Endothelial cell of umbilical vein (primary cell): ENCODE data around the gene NEK2. TPM values are rescaled to one million over a fixed set of nuclear protein-coding genes. Genes with fewer than 3 reads are reported as not detected.

Experiments
- BruUV-seq: library from RNA; stranded (reverse); fragments of 400-500 nt; replicated peaks from 2 replicates; lab custom pipeline; 2021; lab: Mats Ljungman, UMichigan
- CTCF ChIA-PET: fragments of 300-600, 350-600 bp; sonication (Branson Sonifier 250); formaldehyde crosslinking; loops from one replicate; lab custom pipeline; 2021; ENCODE audit warnings: antibody characterized with exemption, inconsistent platforms; lab: Charles Lee
- POLR2A ChIA-PET: fragments of 300-600, 350-600 bp; sonication (Branson Sonifier 250); formaldehyde crosslinking; loops from one replicate; lab custom pipeline; 2021; ENCODE audit warnings: antibody characterized with exemption, inconsistent platforms; lab: Charles Lee
- DNase-seq: peaks from one replicate; pipeline ENCODE4 v3.0.0-alpha.2; 2011; ENCODE audit warnings: low read depth, low spot score
- FAIRE-seq: peaks from 2 replicates; lab custom pipeline; 2011; peaks lifted over from hg19 to GRCh38; lab: Jason Lieb, UNC
- H2AFZ ChIP-seq: 2 replicates; pipeline ENCODE4 v1.6.0; 2012; ENCODE audit warnings: low read depth, low read length, control low read depth, inconsistent platforms
- H3K27ac ChIP-seq: 2 replicates; pipeline ENCODE4 v1.5.1; 2011; ENCODE audit warnings: low read depth, mild to moderate bottlenecking, control low read depth, low read length, moderate library complexity; ENCODE audit not compliant: insufficient read depth
- H3K27me3 ChIP-seq, 2 experiments: 2 replicates each; pipeline versions ENCODE4 v1.6.0 to v1.6.1; 2011; ENCODE audit warnings: low read length in 2 of 2, mixed read lengths in 1 of 2; ENCODE audit not compliant: control insufficient read depth in 2 of 2, insufficient read depth in 2 of 2
- H3K36me3 ChIP-seq, 2 experiments: 2 replicates in 1 of 2; 3 replicates in 1 of 2; pipeline ENCODE4 v1.5.1; 2011; ENCODE audit warnings: low read length in 2 of 2, mild to moderate bottlenecking in 1 of 2, moderate library complexity in 1 of 2; ENCODE audit not compliant: control insufficient read depth in 2 of 2, insufficient read depth in 2 of 2; ENCODE audit errors: extremely low read depth in 1 of 2
- H3K4me1 ChIP-seq: 3 replicates; pipeline ENCODE4 v1.5.1; 2011; ENCODE audit warnings: mild to moderate bottlenecking, low read length; ENCODE audit not compliant: control insufficient read depth, insufficient read depth; ENCODE audit errors: extremely low read depth
- H3K4me2 ChIP-seq: 2 replicates; pipeline ENCODE4 v1.6.1; 2011; ENCODE audit warnings: low read length, control low read depth, mixed read lengths; ENCODE audit not compliant: insufficient read depth
- H3K4me3 ChIP-seq, 3 experiments: fragments of 200-600 bp in 1 of 3; sonication (generic), shearing (Covaris generic) in 1 of 3; replicated peaks in 1 of 3; 2 replicates each; pipeline ENCODE4 v1.5.1; 2011 to 2016; ENCODE audit warnings: control low read depth in 3 of 3, low read length in 3 of 3, mild to moderate bottlenecking in 2 of 3, inconsistent platforms in 1 of 3, low read depth in 1 of 3, moderate library complexity in 1 of 3; ENCODE audit not compliant: insufficient read depth in 1 of 3
- H3K79me2 ChIP-seq: 2 replicates; pipeline ENCODE4 v1.6.0; 2012; ENCODE audit warnings: low read length, inconsistent platforms; ENCODE audit not compliant: control insufficient read depth, insufficient read depth
- H3K9ac ChIP-seq: replicated peaks from 2 replicates; pipeline ENCODE3; 2011; ENCODE audit warnings: low read length, control low read depth; ENCODE audit not compliant: insufficient read depth; ENCODE audit errors: extremely low read depth
- H3K9me1 ChIP-seq: replicated peaks from 3 replicates; pipeline ENCODE4 v1.6.0; 2011; ENCODE audit warnings: mild to moderate bottlenecking, low read length; ENCODE audit not compliant: control insufficient read depth, insufficient read depth; ENCODE audit errors: extremely low read depth
- H3K9me3 ChIP-seq: replicated peaks from 2 replicates; pipeline ENCODE4 v1.5.1; 2012; ENCODE audit warnings: low read length, inconsistent platforms; ENCODE audit not compliant: control insufficient read depth, insufficient read depth
- H4K20me1 ChIP-seq: replicated peaks from 2 replicates; pipeline ENCODE3; 2011; ENCODE audit warnings: mild to moderate bottlenecking, low read length; ENCODE audit not compliant: control insufficient read depth, insufficient read depth; ENCODE audit errors: extremely low read depth
- CTCF ChIP-seq, 2 donors: IDR thresholded peaks; 1 replicate in 1 of 2; 2 replicates in 1 of 2; pipeline ENCODE4 v1.5.1; 2011; ENCODE audit warnings: low read length in 2 of 2, mild to moderate bottlenecking in 2 of 2, moderate library complexity in 2 of 2, control low read depth in 1 of 2, inconsistent platforms in 1 of 2, low read depth in 1 of 2; ENCODE audit not compliant: insufficient read depth in 1 of 2; ENCODE audit errors: extremely low read depth in 1 of 2
- EZH2 ChIP-seq: IDR thresholded peaks from 2 replicates; pipeline ENCODE4 v1.6.1; 2012; ENCODE audit warnings: borderline replicate concordance, low read depth, mild to moderate bottlenecking, moderate library complexity, low read length, inconsistent platforms; ENCODE audit not compliant: severe bottlenecking
- FOS ChIP-seq: IDR thresholded peaks from 2 replicates; pipeline ENCODE4 v1.6.1; 2011; ENCODE audit warnings: mild to moderate bottlenecking, low read length, moderate library complexity, borderline replicate concordance; ENCODE audit not compliant: insufficient read depth
- GATA2 ChIP-seq: IDR thresholded peaks from 2 replicates; pipeline ENCODE4 v1.7.0; 2011; ENCODE audit warnings: low read depth, mild to moderate bottlenecking, moderate library complexity, mixed read lengths, low read length; ENCODE audit not compliant: insufficient read length, insufficient read depth
- JUN ChIP-seq: IDR thresholded peaks from 2 replicates; pipeline ENCODE4 v1.6.1; 2011; ENCODE audit warnings: borderline replicate concordance, low read depth; ENCODE audit not compliant: insufficient read length, insufficient read depth
- MAX ChIP-seq: IDR thresholded peaks from 2 replicates; pipeline ENCODE4 v1.6.1; 2011; ENCODE audit not compliant: insufficient read depth, insufficient read length
- MYC ChIP-seq: IDR thresholded peaks from one replicate; pipeline ENCODE4 v1.6.1; 2011; ENCODE audit warnings: mild to moderate bottlenecking, low read depth, low read length
- POLR2A ChIP-seq: IDR thresholded peaks from 2 replicates; pipeline ENCODE4 v1.6.1; 2012; ENCODE audit warnings: low read depth, mild to moderate bottlenecking, control low read depth, low read length
- POLR2AphosphoS5 ChIP-seq: IDR thresholded peaks from 2 replicates; pipeline ENCODE4 v1.6.1; 2012; ENCODE audit warnings: low read depth, mild to moderate bottlenecking, control low read depth, low read length, moderate library complexity; ENCODE audit not compliant: insufficient read depth
- dilution Hi-C: fragments of 300-500 bp; cut with MboI; formaldehyde crosslinking; loops from one replicate; pipeline ENCODE4 v1.15.0; 2019; ENCODE audit warnings: low sequenced_read_pairs; ENCODE audit not compliant: extremely low pct_ligation_motif_present
- intact Hi-C: fragments of 100-400 bp; cut with micrococcal nuclease; formaldehyde crosslinking; loops from one replicate; pipeline ENCODE4 v1.10.0; 2022
- polyA plus RNA-seq, 4 experiments: library from polyadenylated mRNA; depleted of rRNA in 3 of 4; stranded (reverse) in 3 of 4; unstranded in 1 of 4; fragments of >200 nt; gene quantifications; 2 replicates each; pipeline versions ENCODE4 v1.2.1 to v1.2.3, GENCODE V29; 2011 to 2012; ENCODE audit warnings: missing spikeins in 1 of 4
- total RNA-seq: library from RNA; stranded (reverse); gene quantifications from 2 replicates; pipeline ENCODE4 v1.2.3, GENCODE V29; 2021

NEK2 gene
- total and polyA plus RNA-seq, 2 donors (not counting 3 experiments of a cell fraction or from before 2014, with no cell fraction given) = 6.6 to 19.0 TPM

GRCh38 chr1:211638689-211639101 is 36.7 kb downstream of the NEK2 start:
- BruUV-seq = no TSS peak
- CTCF ChIA-PET = interaction anchor here (0.9 to 3.8 kb wide), 3 partner anchors 10 to 15 kb away, joined by 4 to 15 read pairs (median 5); no protein-coding TSS in a partner anchor

More at GRCh38 chr1:211638689-211639101, 36.7 kb downstream of the NEK2 start:
- Histone ChIP-seq H3K4me3 (no peak overlapping the region), H3K9me1 (no peaks in the 10 kb centered on the region), H3K27ac (peak overlapping the region; percentile 15), H3K4me1 (peaks cover 22% of the 10 kb centered on the region), H3K79me2 (no peaks in the 10 kb centered on the region), H4K20me1 (no peaks in the 10 kb centered on the region), H2AFZ (no peak overlapping the region), H3K9ac (no peak overlapping the region), H3K36me3 (no peaks in the 10 kb centered on the region), H3K9me3 (no peaks in the 10 kb centered on the region), H3K27me3 (no peaks in the 10 kb centered on the region), H3K4me2 (no peak overlapping the region)
- intact Hi-C loops = loop anchor here (1.0 kb wide), 3 partner anchors 10 to 59 kb away; partner anchors contain the start of gene SLC30A1
- peak; percentile 48 for FAIRE-seq
- POLR2A ChIA-PET = no interaction called here
- DNase-seq = no peak
- dilution Hi-C loops = no loop called here
- TF ChIP-seq MAX (no peak), CTCF (IDR thresholded peaks at IDR 0.05; ENCODE audit: extremely low read depth in 1 of 2, insufficient read depth in 1 of 2, low read depth in 1 of 2, low read length in 2 of 2) (no peak), POLR2AphosphoS5 (no peak), EZH2 (no peak), JUN (no peak), POLR2A (no peak), GATA2 (no peak), MYC (no peak), FOS (no peak)
